DOHH2 (cell line): ENCODE results near the gene CPNE2.

ENCODE experiments used
- H3F3A ChIP-seq: fragments of 200-600 bp; sonication (generic), shearing (Covaris generic); 2 replicates; pipeline ENCODE4 v1.6.0; 2016; ENCODE audit warnings: antibody characterized with exemption, mild to moderate bottlenecking; ENCODE audit not compliant: control insufficient read depth, insufficient read depth
- H3K27ac ChIP-seq: fragments of 200-600 bp; sonication (generic); 2 replicates; pipeline ENCODE4 v1.5.1; 2014; ENCODE audit warnings: low read depth, mild to moderate bottlenecking, low read length, moderate library complexity
- H3K27me3 ChIP-seq: fragments of 200-600 bp; sonication (generic); 2 replicates; pipeline ENCODE4 v1.6.1; 2014; ENCODE audit warnings: mild to moderate bottlenecking, low read length, mixed read lengths; ENCODE audit not compliant: control insufficient read depth
- H3K36me3 ChIP-seq: fragments of 200-600 bp; sonication (generic); 2 replicates; pipeline ENCODE4 v1.6.1; 2014; ENCODE audit warnings: mild to moderate bottlenecking, low read length, moderate library complexity, mixed read lengths; ENCODE audit not compliant: control insufficient read depth
- H3K4me1 ChIP-seq: fragments of 200-600 bp; sonication (generic); 2 replicates; pipeline ENCODE4 v1.6.1; 2014; ENCODE audit warnings: mild to moderate bottlenecking, low read length, mixed read lengths; ENCODE audit not compliant: control insufficient read depth
- H3K4me2 ChIP-seq: fragments of 200-600 bp; sonication (generic); 2 replicates; pipeline ENCODE4 v1.6.0; 2014; ENCODE audit warnings: mild to moderate bottlenecking, low read length, moderate library complexity
- H3K4me3 ChIP-seq: fragments of 200-600 bp; sonication (generic); 2 replicates; pipeline ENCODE4 v1.5.1; 2014; ENCODE audit warnings: mild to moderate bottlenecking, low read length, mixed read lengths
- H3K79me2 ChIP-seq: fragments of 200-600 bp; sonication (generic); 2 replicates; pipeline ENCODE4 v1.6.1; 2014; ENCODE audit warnings: mild to moderate bottlenecking, low read length, mixed read lengths; ENCODE audit not compliant: control insufficient read depth
- H3K9me2 ChIP-seq: fragments of 200-600 bp; sonication (generic); replicated peaks from 2 replicates; pipeline ENCODE4 v1.6.1; 2014; ENCODE audit warnings: mild to moderate bottlenecking, low read length, mixed read lengths; ENCODE audit not compliant: control insufficient read depth
- H3K9me3 ChIP-seq: fragments of 200-600 bp; sonication (generic); 2 replicates; pipeline ENCODE4 v1.6.1; 2014; ENCODE audit warnings: antibody characterized with exemption, low read length, mixed read lengths; ENCODE audit not compliant: control insufficient read depth, insufficient read depth
- H4K20me1 ChIP-seq: fragments of 200-600 bp; sonication (generic); 2 replicates; pipeline ENCODE4 v1.6.0; 2014; ENCODE audit warnings: low read depth, mild to moderate bottlenecking, antibody characterized with exemption, low read length, moderate library complexity; ENCODE audit not compliant: control insufficient read depth, insufficient read depth
- CTCF ChIP-seq: fragments of 200-600 bp; sonication (generic); IDR thresholded peaks from one replicate; pipeline ENCODE4 v1.5.1; 2014; ENCODE audit warnings: antibody characterized with exemption, mild to moderate bottlenecking, low read depth, low read length; ENCODE audit not compliant: poor library complexity, severe bottlenecking
- EZH2phosphoT487 ChIP-seq: fragments of 200-600 bp; sonication (generic); IDR thresholded peaks from 2 replicates; pipeline ENCODE4 v1.6.1; 2017; ENCODE audit warnings: borderline replicate concordance, mild to moderate bottlenecking, antibody characterized with exemption, low read length, moderate library complexity, mixed read lengths

CPNE2 gene

GRCh38 chr16:57130950-57131321, 38.6 kb downstream of the CPNE2 start:
- Histone ChIP-seq H4K20me1 (no peaks in the 10 kb centered on the region), H3F3A (no peaks in the 10 kb centered on the region), H3K36me3 (no peaks in the 10 kb centered on the region), H3K4me1 (peaks cover 20% of the 10 kb centered on the region), H3K79me2 (no peaks in the 10 kb centered on the region), H3K4me3 (no peak overlapping the region), H3K9me2 (no peaks in the 10 kb centered on the region), H3K9me3 (no peaks in the 10 kb centered on the region), H3K27ac (no peak overlapping the region), H3K27me3 (no peaks in the 10 kb centered on the region), H3K4me2 (no peak overlapping the region)
- TF ChIP-seq CTCF (no peak), EZH2phosphoT487 (no peak)

GRCh38 chr16:57131351-57131970, 39.1 kb downstream of the CPNE2 start:
- Histone ChIP-seq H3K4me3 (no peak overlapping the region), H3K36me3 (no peaks in the 10 kb centered on the region), H4K20me1 (no peaks in the 10 kb centered on the region), H3K4me1 (peaks cover 25% of the 10 kb centered on the region), H3K9me2 (no peaks in the 10 kb centered on the region), H3K27me3 (no peaks in the 10 kb centered on the region), H3F3A (no peaks in the 10 kb centered on the region), H3K9me3 (no peaks in the 10 kb centered on the region), H3K4me2 (no peak overlapping the region), H3K79me2 (no peaks in the 10 kb centered on the region), H3K27ac (no peak overlapping the region)
- TF ChIP-seq CTCF: no peak

- no peak overlapping the region for H3K27ac ChIP-seq
- no peaks in the 10 kb centered on the region for H3K9me2 ChIP-seq
- H3F3A ChIP-seq: no peaks in the 10 kb centered on the region
- no peaks in the 10 kb centered on the region for H3K79me2 ChIP-seq
- no peaks in the 10 kb centered on the region for H4K20me1 ChIP-seq
- no peak overlapping the region for H3K4me2 ChIP-seq
- H3K4me1 ChIP-seq: peaks cover 25% of the 10 kb centered on the region
- no peak overlapping the region for H3K4me3 ChIP-seq
- TF ChIP-seq CTCF (no peak), EZH2phosphoT487 (no peak)
- no peaks in the 10 kb centered on the region for H3K9me3 ChIP-seq
- H3K36me3 ChIP-seq: no peaks in the 10 kb centered on the region
- H3K27me3 ChIP-seq: no peaks in the 10 kb centered on the region
Observed at GRCh38 chr16:57132470-57132869, 40.1 kb downstream of the CPNE2 start.
